SK-N-SH treated with all-trans-retinoic acid at 6 μM for 48 hours (cell line): ENCODE results near the gene LDLRAD2.

Source experiments
- ARNTL ChIP-seq: fragments of 450-650 bp; formaldehyde crosslinking; IDR thresholded peaks from 2 replicates; pipeline ENCODE4 v1.5.0; 2020; ENCODE audit warnings: low read depth, mild to moderate bottlenecking, moderate library complexity, borderline replicate concordance
- BACH2 ChIP-seq: fragments of 250-450 bp; sonication (Bioruptor Pico); IDR thresholded peaks from 2 replicates; pipeline ENCODE4 v1.9.0; 2021; ENCODE audit warnings: mild to moderate bottlenecking, borderline replicate concordance
- CSDC2 ChIP-seq: fragments of 250-450 bp; sonication (Bioruptor Pico); IDR thresholded peaks from 2 replicates; pipeline ENCODE4 v1.5.0; 2020; ENCODE audit warnings: mild to moderate bottlenecking, moderate library complexity
- ESRRG ChIP-seq: fragments of 250-450 bp; sonication (Bioruptor Pico); IDR thresholded peaks from 2 replicates; pipeline ENCODE4 v1.6.1; 2021; ENCODE audit warnings: mild to moderate bottlenecking
- PATZ1 ChIP-seq: fragments of 250-450 bp; sonication (Bioruptor Pico); IDR thresholded peaks from 2 replicates; pipeline ENCODE4 v1.8.0; 2020; ENCODE audit warnings: mild to moderate bottlenecking, moderate library complexity, borderline replicate concordance
- RARB ChIP-seq: fragments of 250-450 bp; sonication (Bioruptor Pico); IDR thresholded peaks from 2 replicates; pipeline ENCODE4 v1.8.0; 2021; ENCODE audit warnings: mild to moderate bottlenecking, moderate library complexity
- SNAI2 ChIP-seq: fragments of 250-450 bp; sonication (Bioruptor Pico); IDR thresholded peaks from 2 replicates; pipeline ENCODE4 v1.5.0; 2020; ENCODE audit warnings: mild to moderate bottlenecking, moderate library complexity
- TSHZ2 ChIP-seq: fragments of 250-450 bp; sonication (Bioruptor Pico); IDR thresholded peaks from 2 replicates; pipeline ENCODE4 v1.5.0; 2020; ENCODE audit warnings: mild to moderate bottlenecking, moderate library complexity
- ZC3H10 ChIP-seq: fragments of 250-450 bp; sonication (Bioruptor Pico); IDR thresholded peaks from 2 replicates; pipeline ENCODE4 v1.5.1; 2021; ENCODE audit warnings: mild to moderate bottlenecking, moderate library complexity
- ZFP3 ChIP-seq: fragments of 250-450 bp; sonication (Bioruptor Pico); IDR thresholded peaks from 2 replicates; pipeline ENCODE4 v1.5.0; 2020; ENCODE audit warnings: mild to moderate bottlenecking, moderate library complexity
- ZFP30 ChIP-seq: fragments of 450-650 bp; formaldehyde crosslinking; IDR thresholded peaks from 2 replicates; pipeline ENCODE4 v1.5.0; 2022; ENCODE audit warnings: mild to moderate bottlenecking, moderate library complexity
- ZNF70 ChIP-seq: fragments of 450-650 bp; formaldehyde crosslinking; IDR thresholded peaks from 2 replicates; pipeline ENCODE4 v1.5.0; 2020; ENCODE audit warnings: mild to moderate bottlenecking, moderate library complexity

- no peak for TF ChIP-seq ARNTL
- no peak for TF ChIP-seq RARB (CRISPR knock-in tag)
- no peak for TF ChIP-seq ZFP30 (CRISPR knock-in tag)
- TF ChIP-seq PATZ1 (CRISPR knock-in tag) = no peak
- TF ChIP-seq ZC3H10 (CRISPR knock-in tag) = no peak
- no peak for TF ChIP-seq BACH2 (CRISPR knock-in tag)
- TF ChIP-seq TSHZ2 = no peak
- TF ChIP-seq ESRRG (CRISPR knock-in tag) = no peak
- TF ChIP-seq ZFP3 (CRISPR knock-in tag) = no peak
- no peak for TF ChIP-seq SNAI2
- no peak for TF ChIP-seq ZNF70 (CRISPR knock-in tag)
- TF ChIP-seq CSDC2 = no peak
These were observed 1.5 kb downstream of the LDLRAD2 start for GRCh38 chr1:21813542-21813941.
